Kidney glomerular epithelial cell (primary cell): ENCODE measurements around the gene ARHGAP35.
"Not testable (repeated sequence)": the region's sequence is repeated elsewhere in the genome, so short reads cannot be mapped to it uniquely, and the experiment has no call there.

Experiments
- DNase-seq: peaks from one replicate; lab custom pipeline; 2025; lab: John Stamatoyannopoulos, UW

Gene ARHGAP35

DNA sequence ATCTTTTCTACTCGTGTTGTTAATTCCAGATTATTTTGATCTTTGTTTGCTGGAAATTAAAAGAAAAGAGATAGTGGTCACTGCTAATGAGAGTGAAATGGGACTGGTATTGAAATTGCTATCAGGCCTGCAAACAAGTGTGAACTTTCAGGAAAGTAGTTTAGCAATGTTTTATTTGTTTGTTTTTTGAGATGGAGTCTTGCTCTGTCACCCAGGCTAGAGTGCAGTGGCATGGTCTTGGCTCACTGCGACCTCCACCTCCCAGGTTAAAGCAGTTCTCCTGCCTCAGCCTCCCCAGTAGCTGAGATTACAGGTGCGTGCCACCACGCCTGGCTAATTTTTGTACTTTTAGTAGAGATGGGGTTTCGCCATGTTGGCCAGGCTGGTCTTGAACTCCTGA, 10.4 kb downstream of the ARHGAP35 start:
- DNase-seq = not testable (repeated sequence)

DNA sequence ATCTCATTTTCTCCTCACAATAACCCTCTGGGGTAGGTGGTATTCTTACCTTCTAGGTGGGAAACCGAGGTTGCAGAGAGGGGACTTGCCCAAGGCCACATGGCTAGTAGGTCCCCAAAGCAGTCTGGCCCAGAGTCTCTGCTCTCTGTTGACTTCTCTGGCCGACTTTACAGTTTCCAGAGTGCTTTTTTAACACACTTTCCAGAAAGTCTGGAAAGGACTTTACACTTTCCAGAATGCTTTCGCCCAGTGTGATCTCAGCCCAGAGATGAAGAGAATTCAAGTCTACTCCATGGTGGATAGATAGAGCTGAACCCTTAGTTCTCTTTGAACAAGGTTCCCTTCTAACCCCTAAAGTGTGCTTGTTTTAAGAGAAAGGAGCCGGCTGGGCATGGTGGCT, 12.2 kb downstream of the ARHGAP35 start:
- no peak for DNase-seq

DNA sequence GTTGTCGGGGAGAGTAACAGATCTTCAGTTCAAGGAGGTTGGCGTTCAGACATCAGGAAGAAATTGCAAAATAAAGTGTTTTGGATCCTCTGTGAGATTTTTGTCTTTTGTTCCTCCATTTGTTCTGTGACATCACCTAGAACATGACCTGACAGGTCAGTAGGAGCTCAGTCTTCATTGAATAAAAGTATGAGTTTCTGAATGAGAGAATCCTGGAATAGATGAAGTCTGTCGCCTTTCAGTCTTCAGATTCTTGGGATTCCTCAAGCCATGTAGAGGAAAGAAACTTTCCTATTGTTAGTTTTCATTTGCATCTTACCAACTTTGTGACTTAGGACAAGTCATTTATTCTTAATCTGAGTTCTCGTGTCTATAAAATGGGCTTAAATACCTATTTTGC, 14.4 kb downstream of the ARHGAP35 start:
- peak; percentile 28 for DNase-seq

GRCh38 chr19:46875657-46876056, 14.9 kb downstream of the ARHGAP35 start:
- DNase-seq = no peak

DNA sequence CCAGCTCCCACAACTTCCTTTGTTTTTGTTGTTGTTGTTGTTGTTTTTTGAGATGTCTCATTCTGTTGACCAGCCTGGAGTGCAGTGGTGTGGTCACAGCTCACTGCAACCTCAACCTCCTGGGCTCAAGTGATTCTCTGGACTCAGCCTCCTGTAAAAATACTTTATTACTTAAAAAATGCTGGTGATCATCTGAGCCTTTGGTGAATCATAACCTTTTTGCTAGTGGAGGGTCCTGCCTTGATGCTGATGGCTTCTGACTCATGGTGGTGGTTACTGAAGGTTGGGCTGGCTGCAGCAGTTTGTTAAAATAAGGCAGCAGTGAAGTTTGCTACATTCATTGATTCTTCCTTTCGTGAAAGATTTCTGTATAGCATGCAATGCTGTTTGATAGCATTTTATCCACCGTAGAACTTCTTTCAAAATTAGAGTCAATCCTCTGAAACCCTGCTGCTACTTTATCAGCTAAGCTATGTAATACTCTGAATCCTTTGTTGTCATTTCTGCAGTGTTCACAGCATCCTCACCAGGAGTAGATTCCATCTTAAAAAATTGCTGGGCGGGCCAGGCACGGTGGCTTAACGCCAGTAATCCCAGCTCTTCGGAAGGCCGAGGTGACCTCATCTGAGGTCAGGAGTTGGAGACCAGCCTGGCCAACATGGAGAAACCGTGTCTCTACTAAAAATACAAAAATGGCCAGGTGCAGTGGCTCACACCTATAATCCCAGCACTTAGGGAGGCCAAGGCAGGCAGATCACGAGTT, 18.0 kb downstream of the ARHGAP35 start:
- DNase-seq = peak; percentile 85

DNA sequence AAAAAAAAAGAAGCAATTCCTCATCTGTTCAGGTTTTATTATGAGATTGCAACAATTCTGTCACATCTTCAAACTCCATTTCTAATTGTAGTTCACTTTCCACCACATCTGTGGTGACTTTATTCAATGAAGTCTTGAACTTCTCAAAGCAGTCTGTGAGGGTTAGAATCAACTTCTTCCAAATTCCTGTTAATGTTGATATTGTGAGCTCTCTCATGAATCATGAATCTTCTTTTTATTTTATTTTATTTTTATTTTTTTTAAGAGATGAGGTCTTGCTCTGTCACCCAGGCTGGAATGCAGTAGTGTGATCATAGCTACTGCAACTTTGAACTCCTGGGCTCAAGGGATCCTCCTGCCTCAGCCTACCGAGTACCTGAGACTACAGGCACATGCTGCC, 19.6 kb downstream of the ARHGAP35 start:
- DNase-seq = no peak

- DNase-seq = no peak
Observed at GRCh38 chr19:46881092-46881491, 20.3 kb downstream of the ARHGAP35 start.

DNA sequence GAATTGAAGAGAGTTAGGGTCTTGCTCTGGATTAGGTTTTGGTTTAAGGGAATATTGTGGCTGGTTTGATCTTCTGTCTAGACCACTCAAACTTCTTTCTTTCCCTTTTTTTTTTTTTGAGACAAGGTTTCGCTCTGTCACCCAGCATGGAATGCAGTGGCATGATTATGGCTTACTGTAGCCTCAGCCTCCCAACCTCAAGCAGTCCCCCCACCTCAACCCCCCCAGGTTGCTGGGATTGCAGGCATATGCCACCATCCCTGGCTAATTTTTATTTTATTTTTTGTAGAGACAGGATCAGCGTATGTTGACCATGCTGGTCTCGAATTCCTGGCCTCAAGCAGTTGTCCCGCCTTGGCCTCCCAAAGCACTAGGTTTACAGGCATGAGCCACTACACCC, 21.2 kb downstream of the ARHGAP35 start:
- DNase-seq = no peak

DNA sequence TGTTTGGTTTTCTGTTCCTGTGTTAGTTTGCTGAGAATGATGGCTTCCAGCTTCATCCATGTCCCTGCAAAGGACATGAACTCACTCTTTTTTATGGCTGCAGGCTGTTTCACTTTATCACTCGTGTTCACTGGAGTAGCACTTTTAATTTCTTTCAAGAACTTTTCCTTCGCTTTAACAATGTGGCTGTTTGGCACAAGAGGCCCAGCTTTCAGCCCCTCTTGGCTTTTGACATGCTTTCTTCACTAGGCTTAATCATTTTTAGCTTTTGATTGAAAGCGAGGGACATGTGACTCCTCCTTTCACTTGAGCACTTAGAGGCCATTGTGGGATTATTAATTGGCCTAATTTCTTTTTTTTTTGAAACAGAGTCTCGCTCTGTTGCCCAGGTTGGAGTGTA, 22.0 kb downstream of the ARHGAP35 start:
- not testable (repeated sequence) for DNase-seq

- no peak for DNase-seq
Observed at GRCh38 chr19:46885411-46885810, 24.6 kb downstream of the ARHGAP35 start.

DNA sequence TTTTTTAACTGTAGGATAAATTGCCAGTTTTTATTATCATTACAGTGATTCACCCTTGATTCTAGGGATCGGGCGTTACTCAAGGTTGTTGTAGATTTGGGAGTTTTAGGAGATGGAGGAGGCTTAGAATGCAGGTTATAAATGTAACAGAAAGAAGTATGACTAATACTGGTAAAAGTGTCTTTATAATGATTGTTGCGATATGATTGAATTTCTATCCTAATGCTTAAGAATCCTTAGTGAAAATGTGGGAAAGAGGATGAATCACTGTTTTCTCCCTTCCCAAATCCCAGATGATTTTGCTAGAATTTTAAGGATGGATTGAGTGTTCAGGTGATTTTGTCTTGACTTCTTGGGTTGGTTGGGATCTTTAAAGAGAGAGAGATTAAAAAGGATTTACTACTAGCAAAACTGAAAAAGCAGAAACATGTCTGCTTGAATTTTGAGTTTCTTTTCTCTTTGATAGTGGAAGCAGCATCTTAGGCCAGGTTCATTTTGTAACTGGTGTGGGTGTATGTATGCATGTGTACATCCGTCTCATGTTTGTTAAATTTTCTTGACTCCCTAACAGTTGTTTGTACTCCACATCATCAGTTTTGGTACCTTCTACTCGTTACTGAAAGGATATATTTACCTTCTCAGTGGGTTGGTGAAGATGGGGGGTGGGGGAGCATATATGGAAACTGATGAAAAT, 25.9 kb downstream of the ARHGAP35 start:
- no peak for DNase-seq

GRCh38 chr19:46887240-46887782, 26.5 kb downstream of the ARHGAP35 start:
- DNase-seq = no peak

GRCh38 chr19:46890423-46891170, 29.8 kb downstream of the ARHGAP35 start:
- DNase-seq = no peak

DNA sequence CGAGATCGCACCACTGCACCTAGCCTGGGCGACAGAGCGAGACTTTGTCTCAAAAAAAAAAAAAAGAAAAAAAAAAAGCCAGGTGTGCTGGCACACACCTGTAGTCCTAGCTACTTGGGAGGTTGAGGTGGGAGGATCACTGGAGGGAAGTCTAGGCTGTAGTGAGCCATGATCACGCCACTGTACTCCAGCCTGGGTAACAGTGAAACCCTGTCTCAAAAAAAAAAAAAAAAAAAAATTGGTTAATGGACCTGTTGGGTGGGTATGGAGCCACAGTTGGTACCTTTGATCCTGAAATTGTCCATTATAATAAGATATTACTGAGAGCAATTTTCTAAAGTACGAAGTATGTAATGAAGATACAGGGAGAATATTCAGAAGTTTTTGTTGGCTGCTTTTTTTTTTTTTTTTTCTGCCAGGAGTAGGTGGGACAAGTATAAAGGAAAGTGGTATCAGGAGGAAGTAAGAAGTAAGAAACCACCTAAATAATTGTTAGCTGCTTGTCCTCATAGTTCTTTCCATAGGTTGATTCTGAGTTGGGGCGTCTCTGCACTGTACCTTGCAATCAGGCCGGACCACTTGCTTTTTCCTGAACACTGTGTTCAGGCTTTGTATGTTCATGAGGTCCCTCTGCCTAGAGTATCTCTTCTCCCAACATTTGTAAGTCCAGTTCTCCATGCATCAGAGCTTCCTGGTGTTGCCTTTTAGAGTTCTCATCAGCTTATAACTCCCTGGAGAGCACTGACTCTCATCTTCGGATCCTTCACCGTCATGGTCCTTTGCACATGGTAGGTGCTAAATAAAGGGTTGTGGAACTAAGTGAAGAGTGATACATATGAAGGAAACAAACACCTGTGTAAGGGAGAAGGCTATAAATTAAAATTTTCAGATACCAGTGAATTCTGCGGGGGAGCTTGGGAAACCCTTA, 31.7 kb downstream of the ARHGAP35 start:
- DNase-seq = no peak

DNA sequence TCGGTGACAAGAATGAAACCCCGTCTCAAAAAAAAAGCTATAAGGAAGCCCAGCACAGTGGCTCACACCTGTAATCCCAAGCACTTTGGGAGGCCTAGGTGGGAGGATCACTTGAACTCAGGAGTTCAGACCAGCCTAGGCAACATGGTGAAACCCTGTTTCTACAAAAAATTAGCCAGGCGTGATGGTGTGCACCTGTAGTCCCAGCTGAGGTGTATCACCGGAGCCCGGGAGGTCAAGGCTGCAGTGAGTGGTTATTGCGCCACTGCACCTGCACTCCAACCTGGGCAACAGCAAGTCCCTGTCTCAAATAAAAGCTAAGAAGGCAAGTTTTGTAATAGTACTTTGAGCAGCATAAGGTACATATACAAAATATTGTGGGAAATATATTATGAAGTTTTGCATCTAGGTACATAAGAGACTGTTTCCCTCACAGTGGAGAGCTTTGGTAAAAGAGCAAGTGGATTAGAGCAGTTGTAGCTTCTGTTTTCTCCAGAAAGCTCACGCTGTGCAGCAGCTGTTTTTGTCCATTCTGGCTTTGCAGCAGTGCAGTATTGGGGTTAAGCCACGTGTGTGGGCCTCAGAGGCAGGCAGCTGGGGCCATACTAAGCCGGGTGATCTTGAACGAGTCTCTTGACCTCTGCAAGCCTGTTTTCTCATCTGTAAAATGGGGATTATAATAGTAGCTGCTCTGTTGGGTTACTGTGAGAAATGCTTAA, 35.4 kb downstream of the ARHGAP35 start:
- no peak for DNase-seq

GRCh38 chr19:46898731-46899130, 37.9 kb downstream of the ARHGAP35 start:
- no peak for DNase-seq

- DNase-seq = no peak
Observed at GRCh38 chr19:46900341-46900740, 39.5 kb downstream of the ARHGAP35 start.

GRCh38 chr19:46901701-46902401, 41.1 kb downstream of the ARHGAP35 start:
- DNase-seq = peak; percentile 77

DNA sequence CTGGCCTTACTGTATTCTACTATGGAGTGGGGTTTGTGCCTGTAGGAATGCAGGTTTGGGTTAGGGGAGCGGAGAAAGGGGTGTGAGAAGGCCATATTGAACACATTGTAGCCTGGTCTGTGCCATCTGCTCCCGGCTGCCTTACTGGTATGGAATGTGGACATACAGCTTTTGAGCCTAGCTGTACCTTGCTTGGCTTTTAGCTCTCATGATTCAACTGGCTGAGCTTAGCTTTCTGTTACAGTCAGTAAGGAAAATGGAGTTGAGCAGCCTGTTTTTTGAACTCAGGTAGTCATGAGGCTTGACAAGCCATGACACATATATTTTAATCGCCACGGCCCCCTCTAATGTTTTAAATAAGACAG, 41.6 kb downstream of the ARHGAP35 start:
- peak; percentile 53 for DNase-seq

DNA sequence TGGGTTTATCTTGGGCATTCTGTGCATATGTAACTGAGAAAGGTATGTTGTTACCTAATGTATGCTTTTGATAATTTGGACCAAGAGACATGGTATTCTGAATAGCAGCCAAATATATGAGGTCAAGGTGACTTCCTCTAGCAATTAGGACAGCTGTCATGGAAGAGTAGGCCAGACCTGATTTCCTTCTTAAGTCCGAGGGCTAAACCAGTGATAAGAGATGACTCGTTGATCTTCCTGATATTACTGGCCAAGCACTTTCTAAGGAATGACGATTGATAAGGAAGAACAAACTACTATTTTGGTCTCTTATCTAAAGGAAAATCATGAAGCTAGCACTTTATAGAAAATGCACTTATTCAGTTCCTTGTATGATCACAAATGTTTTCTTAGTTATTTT, 42.7 kb downstream of the ARHGAP35 start:
- DNase-seq = no peak
